HepG2 (cell line): ENCODE measurements around the gene LRRC43. TPM values are rescaled to one million over a fixed set of nuclear protein-coding genes. Genes with fewer than 3 reads are reported as not detected.

Experiments used
- ATAC-seq: fragments of 200-7000 bp; cut with Tn5 transposase; 3 replicates; pipeline ENCODE4 v1.9.1; 2020; ENCODE audit warnings: mild to moderate bottlenecking, moderate library complexity
- BruUV-seq: library from RNA; stranded (reverse); fragments of 400-500 nt; replicated peaks from 2 replicates; lab custom pipeline; 2021; lab: Mats Ljungman, UMichigan
- CTCF ChIA-PET: fragments of 300-600 bp; formaldehyde crosslinking; extraction: SDS; loops from one replicate; lab custom pipeline; 2021; ENCODE audit warnings: low total read pairs, inconsistent platforms, low intra/inter-chr PET ratio; lab: Yijun Ruan, JAX
- POLR2A ChIA-PET: fragments of 350-600 bp; sonication (Branson Sonifier 250); formaldehyde crosslinking; loops from one replicate; lab custom pipeline; 2020; ENCODE audit warnings: antibody characterized with exemption, inconsistent platforms; lab: Yijun Ruan, JAX
- DNase-seq: peaks from one replicate; pipeline ENCODE4 v3.0.0-alpha.2; 2015; ENCODE audit warnings: low spot score
- FAIRE-seq: peaks from 3 replicates; lab custom pipeline; 2011; peaks lifted over from hg19 to GRCh38; lab: Jason Lieb, UNC
- H2AFZ ChIP-seq: one replicate; pipeline ENCODE4 v1.6.1; 2011; ENCODE audit warnings: low read length, inconsistent platforms
- H3K27ac ChIP-seq: fragments of 300-600 bp; 3 replicates; pipeline ENCODE4 v1.8.0; 2011; ENCODE audit warnings: mixed run types, mild to moderate bottlenecking, mixed read lengths, low read length, inconsistent platforms; ENCODE audit not compliant: insufficient read depth; ENCODE audit errors: extremely low read length
- H3K27me3 ChIP-seq, 2 experiments: fragments of 200-600 bp in 1 of 2; 2 replicates in 1 of 2; 3 replicates in 1 of 2; pipeline versions ENCODE4 v1.6.0 to v1.8.0; 2011; ENCODE audit warnings: low read length in 2 of 2, mild to moderate bottlenecking in 2 of 2, moderate library complexity in 2 of 2, inconsistent platforms in 1 of 2; ENCODE audit not compliant: insufficient read depth in 2 of 2, control insufficient read depth in 1 of 2
- H3K36me3 ChIP-seq, 2 experiments: fragments of 200-600 bp in 1 of 2; replicated peaks in 1 of 2; 2 replicates in 1 of 2; 3 replicates in 1 of 2; pipeline versions ENCODE4 v1.5.1 to v1.8.0; 2011; ENCODE audit warnings: low read length in 2 of 2, inconsistent platforms in 1 of 2; ENCODE audit not compliant: insufficient read depth in 2 of 2, control insufficient read depth in 1 of 2
- H3K4me1 ChIP-seq: 2 replicates; pipeline ENCODE4 v1.5.1; 2012; ENCODE audit warnings: low read length, inconsistent platforms; ENCODE audit not compliant: insufficient read depth
- H3K4me2 ChIP-seq: 2 replicates; pipeline ENCODE4 v1.6.0; 2011; ENCODE audit warnings: low read depth, low read length, inconsistent platforms
- H3K4me3 ChIP-seq, 3 experiments: fragments of 200-600 bp in 1 of 3; sonication (generic), shearing (Covaris generic) in 1 of 3; replicated peaks in 1 of 3; 2 replicates each; pipeline ENCODE4 v1.5.1; 2011 to 2016; ENCODE audit warnings: low read length in 3 of 3, inconsistent platforms in 2 of 3, low read depth in 2 of 3, mild to moderate bottlenecking in 2 of 3, control low read depth in 1 of 3, mixed read lengths in 1 of 3; ENCODE audit not compliant: insufficient read depth in 1 of 3
- H3K79me2 ChIP-seq: one replicate; pipeline ENCODE4 v1.6.1; 2011; ENCODE audit warnings: low read length, inconsistent platforms; ENCODE audit not compliant: insufficient read depth
- H3K9ac ChIP-seq: 2 replicates; pipeline ENCODE4 v1.6.0; 2011; ENCODE audit warnings: mild to moderate bottlenecking, low read depth, low read length, inconsistent platforms; ENCODE audit not compliant: insufficient read depth
- H3K9me3 ChIP-seq: 2 replicates; pipeline ENCODE4 v1.5.1; 2012; ENCODE audit warnings: mild to moderate bottlenecking, low read length
- H4K20me1 ChIP-seq: 2 replicates; pipeline ENCODE4 v1.6.0; 2011; ENCODE audit warnings: inconsistent platforms, mild to moderate bottlenecking, low read length, moderate library complexity; ENCODE audit not compliant: insufficient read depth
- AGO1 ChIP-seq: fragments of 200-400 bp; formaldehyde crosslinking; IDR thresholded peaks from 2 replicates; pipeline ENCODE4 v1.6.1; 2017; ENCODE audit warnings: mild to moderate bottlenecking, low read depth, low read length, moderate library complexity; ENCODE audit not compliant: poor library complexity, severe bottlenecking
- AGO2 ChIP-seq: fragments of 200-400 bp; formaldehyde crosslinking; optimal IDR thresholded peaks from 2 replicates; pipeline ENCODE3; 2017; ENCODE audit warnings: mild to moderate bottlenecking, low read depth, low read length, moderate library complexity
- BORCS8-MEF2B ChIP-seq: sonication (generic); formaldehyde crosslinking; IDR thresholded peaks from 2 replicates; pipeline ENCODE4 v1.8.0; 2022; ENCODE audit warnings: mild to moderate bottlenecking, missing genetic modification reagents
- CBFB ChIP-seq: sonication (generic); formaldehyde crosslinking; IDR thresholded peaks from 2 replicates; pipeline ENCODE4 v1.4.0; 2020; ENCODE audit warnings: missing genetic modification reagents
- KDM5A ChIP-seq: fragments of 200-600 bp; sonication (generic); IDR thresholded peaks from 2 replicates; pipeline ENCODE4 v1.7.0; 2018; ENCODE audit warnings: antibody characterized with exemption, mild to moderate bottlenecking, low read length, borderline replicate concordance
- MTF1 ChIP-seq: sonication (generic); formaldehyde crosslinking; IDR thresholded peaks from 2 replicates; pipeline ENCODE4 v1.5.0; 2020; ENCODE audit warnings: missing genetic modification reagents
- NCOA1 ChIP-seq: sonication (generic); formaldehyde crosslinking; IDR thresholded peaks from 2 replicates; pipeline ENCODE4 v1.9.0; 2021; ENCODE audit warnings: missing genetic modification reagents
- NRL ChIP-seq: sonication (generic); formaldehyde crosslinking; IDR thresholded peaks from 2 replicates; pipeline ENCODE4 v1.5.0; 2020; ENCODE audit warnings: missing genetic modification reagents, mild to moderate bottlenecking, moderate library complexity, borderline replicate concordance
- PAF1 ChIP-seq: IDR thresholded peaks from 2 replicates; pipeline ENCODE4 v1.6.1; 2016; ENCODE audit warnings: missing genetic modification reagents, missing compliant biosample characterization
- POLR2A ChIP-seq, 2 experiments: IDR thresholded peaks; 2 replicates each; pipeline ENCODE4 v1.6.1; 2011; ENCODE audit warnings: low read depth in 2 of 2, low read length in 2 of 2, mild to moderate bottlenecking in 1 of 2, moderate library complexity in 1 of 2; ENCODE audit not compliant: insufficient read depth in 1 of 2
- RBM22 ChIP-seq: fragments of 200-400 bp; formaldehyde crosslinking; optimal IDR thresholded peaks from 2 replicates; pipeline ENCODE3; 2017; ENCODE audit warnings: mild to moderate bottlenecking, low read length, moderate library complexity
- ZBTB38 ChIP-seq: sonication (generic); formaldehyde crosslinking; IDR thresholded peaks from 2 replicates; pipeline ENCODE4 v1.5.1; 2020; ENCODE audit warnings: mild to moderate bottlenecking, missing genetic modification reagents
- ZNF12 ChIP-seq: sonication (generic); formaldehyde crosslinking; IDR thresholded peaks from 2 replicates; pipeline ENCODE4 v1.5.0; 2020; ENCODE audit warnings: missing genetic modification reagents
- ZNF232 ChIP-seq: sonication (generic); formaldehyde crosslinking; IDR thresholded peaks from 2 replicates; pipeline ENCODE4 v1.4.0; 2020; ENCODE audit warnings: missing genetic modification reagents, borderline replicate concordance
- ZNF563 ChIP-seq: sonication (generic); formaldehyde crosslinking; IDR thresholded peaks from 2 replicates; pipeline ENCODE4 v1.8.0; 2022; ENCODE audit warnings: mild to moderate bottlenecking, moderate library complexity, missing genetic modification reagents
- WGBS: methylation state at CpG from one replicate; pipeline ENCODE4 v1.1.6; 2017; ENCODE audit warnings: low lambda C conversion rate; 5-methylcytosine and 5-hydroxymethylcytosine counted together
- in situ Hi-C: cut with HindIII; loops from 2 replicates; pipeline ENCODE4 v1.10.0; 2017; ENCODE audit warnings: low pct_unique_long_range_greater_than_20kb; ENCODE audit not compliant: extremely low pct_ligation_motif_present
- intact Hi-C: fragments of 100-400 bp; cut with micrococcal nuclease; formaldehyde crosslinking; loops from one replicate; pipeline ENCODE4 v1.10.0; 2022; ENCODE audit not compliant: unreplicated experiment
- polyA plus RNA-seq, 8 experiments: library from polyadenylated mRNA; depleted of rRNA in 3 of 8; stranded (reverse) in 7 of 8; unstranded in 1 of 8; fragments of >200 nt; fragmentation: Illumina TruSeq in 4 of 8; extraction: Trizol in 4 of 8; gene quantifications; 2 replicates each; pipeline versions ENCODE4 v1.2.1 to v1.2.3, GENCODE V29; 2011 to 2016; ENCODE audit warnings: low read depth in 4 of 8, missing spikeins in 1 of 8, mixed read lengths in 1 of 8; ENCODE audit not compliant: insufficient read depth in 1 of 8
- total RNA-seq, 5 experiments: library from RNA; depleted of rRNA; stranded (reverse); fragments of >200 nt; fragmentation: Illumina TruSeq; extraction: Trizol; gene quantifications; 2 replicates each; pipeline ENCODE4 v1.2.3, GENCODE V29; 2016; ENCODE audit warnings: low read depth in 1 of 5
- TF ChIP-seq, protein P1 (sequence below): sonication (generic); formaldehyde crosslinking; IDR thresholded peaks from 2 replicates; pipeline ENCODE4 v1.5.0; 2020; ENCODE audit warnings: mild to moderate bottlenecking, missing genetic modification reagents, moderate library complexity
- TF ChIP-seq, protein P2 (sequence below): sonication (generic); formaldehyde crosslinking; IDR thresholded peaks from 2 replicates; pipeline ENCODE4 v1.4.0; 2020; ENCODE audit warnings: missing genetic modification reagents
- TF ChIP-seq, protein P3 (sequence below): sonication (generic); formaldehyde crosslinking; IDR thresholded peaks from 2 replicates; pipeline ENCODE4 v1.9.0; 2022; ENCODE audit warnings: low read depth, missing genetic modification reagents

LRRC43 gene
- total and polyA plus RNA-seq, 2 of the 13 experiments (the other 11 are each of a cell fraction or from before 2014, with no cell fraction given): not detected

DNA sequence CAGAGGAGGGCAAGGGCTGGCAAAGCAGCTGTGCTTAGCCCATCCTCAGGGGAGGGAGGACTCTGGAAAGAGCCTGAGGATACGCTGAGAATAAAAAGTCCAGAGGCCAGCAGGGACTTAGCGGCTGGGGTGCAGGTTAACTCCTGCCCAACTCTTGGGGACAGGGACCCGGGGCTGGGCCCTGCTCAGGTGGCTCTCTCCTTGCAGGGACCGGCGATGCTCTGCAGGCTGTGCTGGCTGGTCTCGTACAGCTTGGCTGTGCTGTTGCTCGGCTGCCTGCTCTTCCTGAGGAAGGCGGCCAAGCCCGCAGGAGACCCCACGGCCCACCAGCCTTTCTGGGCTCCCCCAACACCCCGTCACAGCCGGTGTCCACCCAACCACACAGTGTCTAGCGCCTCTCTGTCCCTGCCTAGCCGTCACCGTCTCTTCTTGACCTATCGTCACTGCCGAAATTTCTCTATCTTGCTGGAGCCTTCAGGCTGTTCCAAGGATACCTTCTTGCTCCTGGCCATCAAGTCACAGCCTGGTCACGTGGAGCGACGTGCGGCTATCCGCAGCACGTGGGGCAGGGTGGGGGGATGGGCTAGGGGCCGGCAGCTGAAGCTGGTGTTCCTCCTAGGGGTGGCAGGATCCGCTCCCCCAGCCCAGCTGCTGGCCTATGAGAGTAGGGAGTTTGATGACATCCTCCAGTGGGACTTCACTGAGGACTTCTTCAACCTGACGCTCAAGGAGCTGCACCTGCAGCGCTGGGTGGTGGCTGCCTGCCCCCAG, 23.4 kb downstream of the LRRC43 start:
- no peak overlapping the region for H2AFZ ChIP-seq
- 0 out of 2 replicates have a peak, but pooled peaks cover 2% of the 10 kb centered on the region for H4K20me1 ChIP-seq
- no peak overlapping the region for H3K27ac ChIP-seq
- no peak overlapping the region for H3K4me2 ChIP-seq
- DNase-seq (no peak), FAIRE-seq (no peak), ATAC-seq (peak; percentile 10)
- in situ Hi-C loops: no loop called here
- H3K9ac ChIP-seq: no peak overlapping the region
- H3K27me3 ChIP-seq: peaks cover 6 to 36% of the 10 kb centered on the region in 2 experiments
- H3K4me3 ChIP-seq: no peak overlapping the region
- 90% methylated on average over 13 of the region's 27 CpGs for WGBS
- H3K9me3 ChIP-seq: no peaks in the 10 kb centered on the region
- no peaks in the 10 kb centered on the region for H3K79me2 ChIP-seq
- peaks cover 10 to 21% of the 10 kb centered on the region in 2 experiments for H3K36me3 ChIP-seq
- peaks cover 10% of the 10 kb centered on the region for H3K4me1 ChIP-seq
- no peak for TF ChIP-seq KDM5A
- TF ChIP-seq POLR2A (IDR thresholded peaks at IDR 0.05; ENCODE audit: insufficient read depth in 1 of 2, low read depth in 2 of 2, low read length in 2 of 2): peak in 1 of 2 experiments; percentile 47; a peak in 1 of 4 replicates
- TF ChIP-seq, protein P1, sequence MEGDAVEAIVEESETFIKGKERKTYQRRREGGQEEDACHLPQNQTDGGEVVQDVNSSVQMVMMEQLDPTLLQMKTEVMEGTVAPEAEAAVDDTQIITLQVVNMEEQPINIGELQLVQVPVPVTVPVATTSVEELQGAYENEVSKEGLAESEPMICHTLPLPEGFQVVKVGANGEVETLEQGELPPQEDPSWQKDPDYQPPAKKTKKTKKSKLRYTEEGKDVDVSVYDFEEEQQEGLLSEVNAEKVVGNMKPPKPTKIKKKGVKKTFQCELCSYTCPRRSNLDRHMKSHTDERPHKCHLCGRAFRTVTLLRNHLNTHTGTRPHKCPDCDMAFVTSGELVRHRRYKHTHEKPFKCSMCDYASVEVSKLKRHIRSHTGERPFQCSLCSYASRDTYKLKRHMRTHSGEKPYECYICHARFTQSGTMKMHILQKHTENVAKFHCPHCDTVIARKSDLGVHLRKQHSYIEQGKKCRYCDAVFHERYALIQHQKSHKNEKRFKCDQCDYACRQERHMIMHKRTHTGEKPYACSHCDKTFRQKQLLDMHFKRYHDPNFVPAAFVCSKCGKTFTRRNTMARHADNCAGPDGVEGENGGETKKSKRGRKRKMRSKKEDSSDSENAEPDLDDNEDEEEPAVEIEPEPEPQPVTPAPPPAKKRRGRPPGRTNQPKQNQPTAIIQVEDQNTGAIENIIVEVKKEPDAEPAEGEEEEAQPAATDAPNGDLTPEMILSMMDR (CRISPR knock-in tag): no peak
- TF ChIP-seq ZNF12 (CRISPR knock-in tag): no peak
- TF ChIP-seq AGO1: peak; percentile 79
- TF ChIP-seq ZNF232 (CRISPR knock-in tag): no peak
- TF ChIP-seq CBFB (CRISPR knock-in tag): no peak
- TF ChIP-seq ZNF563: no peak
- TF ChIP-seq AGO2: peak; percentile 95
- peak; percentile 31 for TF ChIP-seq RBM22
- TF ChIP-seq MTF1 (CRISPR knock-in tag): no peak
- TF ChIP-seq NCOA1: no peak
- TF ChIP-seq BORCS8-MEF2B: no peak
- TF ChIP-seq, protein P2, sequence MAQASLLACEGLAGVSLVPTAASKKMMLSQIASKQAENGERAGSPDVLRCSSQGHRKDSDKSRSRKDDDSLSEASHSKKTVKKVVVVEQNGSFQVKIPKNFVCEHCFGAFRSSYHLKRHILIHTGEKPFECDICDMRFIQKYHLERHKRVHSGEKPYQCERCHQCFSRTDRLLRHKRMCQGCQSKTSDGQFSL (CRISPR knock-in tag): no peak
- peak; percentile 84; the same call in 1 of the 2 replicates for TF ChIP-seq PAF1 (CRISPR knock-in tag)
- TF ChIP-seq, protein P3, sequence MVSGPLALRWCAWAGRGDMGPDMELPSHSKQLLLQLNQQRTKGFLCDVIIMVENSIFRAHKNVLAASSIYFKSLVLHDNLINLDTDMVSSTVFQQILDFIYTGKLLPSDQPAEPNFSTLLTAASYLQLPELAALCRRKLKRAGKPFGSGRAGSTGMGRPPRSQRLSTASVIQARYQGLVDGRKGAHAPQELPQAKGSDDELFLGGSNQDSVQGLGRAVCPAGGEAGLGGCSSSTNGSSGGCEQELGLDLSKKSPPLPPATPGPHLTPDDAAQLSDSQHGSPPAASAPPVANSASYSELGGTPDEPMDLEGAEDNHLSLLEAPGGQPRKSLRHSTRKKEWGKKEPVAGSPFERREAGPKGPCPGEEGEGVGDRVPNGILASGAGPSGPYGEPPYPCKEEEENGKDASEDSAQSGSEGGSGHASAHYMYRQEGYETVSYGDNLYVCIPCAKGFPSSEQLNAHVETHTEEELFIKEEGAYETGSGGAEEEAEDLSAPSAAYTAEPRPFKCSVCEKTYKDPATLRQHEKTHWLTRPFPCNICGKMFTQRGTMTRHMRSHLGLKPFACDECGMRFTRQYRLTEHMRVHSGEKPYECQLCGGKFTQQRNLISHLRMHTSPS (CRISPR knock-in tag): no peak
- peak; percentile 24; the same call in 1 of the 2 replicates for TF ChIP-seq NRL (CRISPR knock-in tag)
- 0 out of 2 replicates have a peak, but pooled peaks have one; percentile 39 for TF ChIP-seq ZBTB38 (CRISPR knock-in tag)
- POLR2A ChIA-PET: interaction anchor here (1.6 kb wide), 1 partner anchor 19 kb away, joined by 3 read pairs; no protein-coding TSS in a partner anchor
- no TSS peak for BruUV-seq
- CTCF ChIA-PET: no interaction called here
- intact Hi-C loops: no loop called here
